Right atrium auricular region (tissue), 2 donors: ENCODE data around the gene SIPA1L3. TPM values are rescaled to one million over a fixed set of nuclear protein-coding genes. Genes with fewer than 3 reads are reported as not detected.

Experiments
- DNase-seq: peaks from one replicate; pipeline ENCODE4 v3.0.0-alpha.2; 2019; ENCODE audit warnings: low spot score
- H3K27ac ChIP-seq, 2 donors: fragments of 200-600 bp; sonication (generic); 1 replicate in 1 of 2; 2 replicates in 1 of 2; pipeline ENCODE4 v1.5.1; 2016 to 2019
- H3K27me3 ChIP-seq, 2 donors: fragments of 200-600 bp; sonication (generic); one replicate each; pipeline versions ENCODE4 v1.5.1 to v1.6.0; 2017 to 2019
- H3K36me3 ChIP-seq: fragments of 200-600 bp; sonication (generic); one replicate; pipeline ENCODE4 v1.5.1; 2016
- H3K4me1 ChIP-seq, 2 donors: fragments of 200-600 bp; sonication (generic); one replicate each; pipeline versions ENCODE4 v1.5.1 to v1.6.0; 2017 to 2019
- H3K4me3 ChIP-seq, 2 donors: fragments of 200-600 bp; sonication (generic); 1 replicate in 1 of 2; 2 replicates in 1 of 2; pipeline ENCODE4 v1.5.1; 2017 to 2019; ENCODE audit warnings: mild to moderate bottlenecking in 1 of 2, moderate library complexity in 1 of 2
- H3K9me3 ChIP-seq, 2 donors: fragments of 200-600 bp; sonication (generic); one replicate each; pipeline ENCODE4 v1.5.1; 2019
- CTCF ChIP-seq, 2 donors: fragments of 200-600 bp; sonication (generic); IDR thresholded peaks; one replicate each; pipeline ENCODE4 v1.5.1; 2019; ENCODE audit warnings: antibody characterized with exemption in 2 of 2
- total RNA-seq, 2 donors: library from RNA; depleted of rRNA; stranded (reverse); fragments of >200 nt; gene quantifications; one replicate each; pipeline ENCODE4 v1.1.0, GENCODE V29; 2016

SIPA1L3 gene
- total RNA-seq, 2 donors from 2014 or later, result 10.7 to 19.6 TPM

- H3K4me1 ChIP-seq, result peaks cover 0 to 4% of the 10 kb centered on the region in 2 donors
- H3K9me3 ChIP-seq, result no peaks in the 10 kb centered on the region
- H3K27ac ChIP-seq, result no peak overlapping the region
- H3K27me3 ChIP-seq, result no peaks in the 10 kb centered on the region
- DNase-seq, result no peak
- H3K36me3 ChIP-seq, result no peaks in the 10 kb centered on the region
- no peak for TF ChIP-seq CTCF (IDR thresholded peaks at IDR 0.05)
- no peak overlapping the region for H3K4me3 ChIP-seq
These were observed 332.8 kb downstream of the SIPA1L3 start for GRCh38 chr19:38239816-38240215.

- Histone ChIP-seq H3K27me3 (no peaks in the 10 kb centered on the region), H3K27ac (no peak overlapping the region), H3K4me3 (no peak overlapping the region)
These were observed 336.3 kb downstream of the SIPA1L3 start for GRCh38 chr19:38243279-38243673.

GRCh38 chr19:38245826-38246498 is 339.0 kb downstream of the SIPA1L3 start:
- Histone ChIP-seq H3K27ac (peak overlapping the region in 1 of 2 donors; percentile 51), H3K27me3 (no peaks in the 10 kb centered on the region), H3K4me1 (peaks cover 0 to 23% of the 10 kb centered on the region in 2 donors), H3K4me3 (no peak overlapping the region), H3K9me3 (no peaks in the 10 kb centered on the region), H3K36me3 (no peaks in the 10 kb centered on the region)
- DNase-seq, result no peak
- TF ChIP-seq CTCF (IDR thresholded peaks at IDR 0.05), result no peak

More at GRCh38 chr19:38243279-38243673, 336.3 kb downstream of the SIPA1L3 start:
- DNase-seq, result no peak
- H3K9me3 ChIP-seq, result no peaks in the 10 kb centered on the region
- H3K4me1 ChIP-seq, result peaks cover 0 to 13% of the 10 kb centered on the region in 2 donors
- TF ChIP-seq CTCF (IDR thresholded peaks at IDR 0.05), result no peak
- no peaks in the 10 kb centered on the region for H3K36me3 ChIP-seq

- no peak for DNase-seq
- Histone ChIP-seq H3K27ac (peak overlapping the region in 1 of 2 donors; percentile 51), H3K4me3 (no peak overlapping the region), H3K27me3 (no peaks in the 10 kb centered on the region), H3K9me3 (no peaks in the 10 kb centered on the region), H3K4me1 (peaks cover 0 to 35% of the 10 kb centered on the region in 2 donors), H3K36me3 (no peaks in the 10 kb centered on the region)
- TF ChIP-seq CTCF (IDR thresholded peaks at IDR 0.05), result no peak
These were observed 340.1 kb downstream of the SIPA1L3 start for GRCh38 chr19:38247126-38247525.

GRCh38 chr19:38247734-38248268 is 340.8 kb downstream of the SIPA1L3 start:
- H3K27ac ChIP-seq, result peak overlapping the region; percentile 42 to 51
- no peaks in the 10 kb centered on the region for H3K9me3 ChIP-seq
- H3K36me3 ChIP-seq, result no peaks in the 10 kb centered on the region
- H3K4me3 ChIP-seq, result no peak overlapping the region
- no peak for DNase-seq
- no peaks in the 10 kb centered on the region for H3K27me3 ChIP-seq
- TF ChIP-seq CTCF (IDR thresholded peaks at IDR 0.05), result no peak
- H3K4me1 ChIP-seq, result peaks cover 0 to 41% of the 10 kb centered on the region in 2 donors
